GM19025 (cell line): ENCODE results near the gene FAP.

Experiments
- ATAC-seq: cut with Tn5 transposase; IDR thresholded peaks from one replicate; pipeline ENCODE4 v1.9.1; 2021; ENCODE audit warnings: mild to moderate bottlenecking, low read depth, moderate library complexity; ENCODE audit not compliant: unreplicated experiment

Gene FAP

GRCh38 chr2:162196638-162197037 lies 46.6 kb downstream of the FAP start:
- ATAC-seq = no peak

- ATAC-seq = no peak
Observed at GRCh38 chr2:162188451-162188850, 54.8 kb downstream of the FAP start.

GRCh38 chr2:162185541-162186232 lies 57.6 kb downstream of the FAP start:
- ATAC-seq = no peak

GRCh38 chr2:162184821-162185450 lies 58.3 kb downstream of the FAP start:
- ATAC-seq = no peak

GRCh38 chr2:162184359-162184758 lies 58.9 kb downstream of the FAP start:
- ATAC-seq = no peak

GRCh38 chr2:162182395-162182794 lies 60.9 kb downstream of the FAP start:
- ATAC-seq = no peak

GRCh38 chr2:162177301-162177700 lies 65.9 kb downstream of the FAP start:
- ATAC-seq = no peak

GRCh38 chr2:162175714-162176113 lies 67.5 kb downstream of the FAP start:
- ATAC-seq = no peak

- no peak for ATAC-seq
Observed at GRCh38 chr2:162174746-162175145, 68.5 kb downstream of the FAP start.

GRCh38 chr2:162172802-162173370 lies 70.4 kb downstream of the FAP start:
- ATAC-seq = no peak

GRCh38 chr2:162166745-162167144 lies 76.5 kb downstream of the FAP start:
- no peak for ATAC-seq

GRCh38 chr2:162166174-162166573 lies 77.1 kb downstream of the FAP start:
- ATAC-seq = no peak

- no peak for ATAC-seq
Observed at GRCh38 chr2:162164802-162165201, 78.4 kb downstream of the FAP start.

- ATAC-seq = no peak
Observed at GRCh38 chr2:162159446-162159845, 83.8 kb downstream of the FAP start.

- ATAC-seq = no peak
Observed at GRCh38 chr2:162156149-162156548, 87.1 kb downstream of the FAP start.

GRCh38 chr2:162155093-162155492 lies 88.2 kb downstream of the FAP start:
- no peak for ATAC-seq

- peak; percentile 96 for ATAC-seq
Observed at GRCh38 chr2:162153608-162154224, 89.5 kb downstream of the FAP start.

- ATAC-seq = no peak
Observed at GRCh38 chr2:162152147-162152546, 91.1 kb downstream of the FAP start, which contains the start of gene GCG. Gene GCG, minus strand, starts transcription at chr2:162152247. Its CDS starts 3,069 bp downstream, at chr2:162149178.

GRCh38 chr2:162149940-162150339 lies 93.3 kb downstream of the FAP start:
- no peak for ATAC-seq

GRCh38 chr2:162149466-162149865 lies 93.8 kb downstream of the FAP start:
- ATAC-seq = no peak

- no peak for ATAC-seq
Observed at GRCh38 chr2:162148956-162149355, 94.3 kb downstream of the FAP start.
